Measurements from ENCODE around the gene ATP5PB. TPM values are rescaled to one million over a fixed set of nuclear protein-coding genes. Genes with fewer than 3 reads are reported as not detected.

ATP5PB gene
- total and polyA plus RNA-seq, 9 donors, result 274 to 368 (median 291) TPM

GRCh38 chr1:111444031-111444430 lies 5.2 kb upstream of the ATP5PB start:
- no peak overlapping the region for H3K4me3 ChIP-seq (ENCODE audit: low read length)
- H3K4me1 ChIP-seq (ENCODE audit: control insufficient read depth, insufficient read depth, low read length), result peaks cover 5% of the 10 kb centered on the region
- H3K27me3 ChIP-seq (ENCODE audit: control insufficient read depth, insufficient read depth, low read length), result no peaks in the 10 kb centered on the region
- peaks cover 61% of the 10 kb centered on the region for H3K36me3 ChIP-seq (ENCODE audit: control insufficient read depth, insufficient read depth, low read length)
- no peak overlapping the region for H3K27ac ChIP-seq (ENCODE audit: low read length)
- no peak for DNase-seq
- no peaks in the 10 kb centered on the region for H3K9me3 ChIP-seq (replicated peaks; ENCODE audit: control insufficient read depth, low read depth, low read length)
- WGBS (ENCODE audit: insufficient coverage), result 78% methylated on average over 1 of the region's 3 CpGs

- Histone ChIP-seq H3K36me3 (ENCODE audit: control insufficient read depth, insufficient read depth, low read length) (peaks cover 54% of the 10 kb centered on the region), H3K27me3 (ENCODE audit: control insufficient read depth, insufficient read depth, low read length) (no peaks in the 10 kb centered on the region), H3K27ac (ENCODE audit: low read length) (no peak overlapping the region), H3K9me3 (replicated peaks; ENCODE audit: control insufficient read depth, low read depth, low read length) (no peaks in the 10 kb centered on the region), H3K4me1 (ENCODE audit: control insufficient read depth, insufficient read depth, low read length) (peaks cover 10% of the 10 kb centered on the region), H3K4me3 (ENCODE audit: low read length) (no peak overlapping the region)
- DNase-seq, result no peak
- 89% methylated on average over 2 of the region's 4 CpGs for WGBS (ENCODE audit: insufficient coverage)
Measured at GRCh38 chr1:111446546-111446945, 2.7 kb upstream of the ATP5PB start.

DNA sequence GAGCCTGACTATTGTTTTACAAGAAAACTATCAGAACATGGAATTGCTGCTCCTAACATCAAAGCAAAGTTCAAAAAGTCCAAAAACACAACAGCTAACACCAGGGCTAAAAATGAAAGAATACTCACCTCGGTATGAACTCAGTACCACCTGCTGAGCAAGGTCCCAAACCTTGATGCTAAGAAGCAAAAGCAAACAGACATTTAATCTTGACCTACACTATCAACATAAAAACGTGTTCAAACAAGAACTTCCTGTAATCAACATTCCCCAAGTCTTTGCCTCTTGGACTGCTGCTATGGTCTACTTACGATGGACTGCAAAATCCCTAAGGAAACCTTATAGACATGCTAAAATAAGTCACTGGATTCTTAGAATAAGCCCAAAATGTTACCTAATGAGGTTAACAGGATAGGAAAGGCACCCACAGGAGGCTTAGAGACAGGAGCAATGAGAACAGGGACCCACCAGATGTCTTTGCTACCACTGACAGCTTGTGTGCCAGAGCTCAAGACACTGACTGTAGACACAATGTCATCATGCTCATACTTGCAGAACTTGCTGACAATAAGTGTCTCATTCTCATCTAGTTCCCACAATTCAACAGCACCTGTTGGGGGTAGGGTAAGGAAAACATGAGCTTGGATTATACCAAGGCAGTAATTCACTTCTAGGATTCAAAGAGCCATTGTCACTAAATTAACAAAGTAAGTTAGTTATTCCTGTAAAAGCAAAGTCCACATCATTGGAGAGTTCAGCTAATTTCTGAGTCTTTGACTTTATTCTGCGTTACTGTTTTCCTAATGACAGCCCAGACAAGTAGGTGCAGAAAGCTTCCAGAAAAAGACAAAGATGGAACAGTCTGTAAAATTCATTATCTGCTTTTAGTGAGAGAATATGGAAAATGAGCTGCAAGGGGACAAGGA lies 2.0 kb upstream of the ATP5PB start:
- DNase-seq, result peak; percentile 21
- Histone ChIP-seq H3K36me3 (ENCODE audit: control insufficient read depth, insufficient read depth, low read length) (peaks cover 47% of the 10 kb centered on the region), H3K9me3 (replicated peaks; ENCODE audit: control insufficient read depth, low read depth, low read length) (no peaks in the 10 kb centered on the region), H3K4me1 (ENCODE audit: control insufficient read depth, insufficient read depth, low read length) (peaks cover 10% of the 10 kb centered on the region), H3K27me3 (ENCODE audit: control insufficient read depth, insufficient read depth, low read length) (no peaks in the 10 kb centered on the region), H3K4me3 (ENCODE audit: low read length) (no peak overlapping the region), H3K27ac (ENCODE audit: low read length) (no peak overlapping the region)
- 81% methylated on average over 3 of the region's 4 CpGs for WGBS (ENCODE audit: insufficient coverage)

GRCh38 chr1:111448482-111448917 lies 764 bp upstream of the ATP5PB start:
- H3K4me1 ChIP-seq (ENCODE audit: control insufficient read depth, insufficient read depth, low read length), result peaks cover 10% of the 10 kb centered on the region

GRCh38 chr1:111449703-111450017 lies 396 bp downstream of the ATP5PB start:
- no peak for DNase-seq
- peak overlapping the region; percentile 92 for H3K27ac ChIP-seq (ENCODE audit: low read length)
- no peaks in the 10 kb centered on the region for H3K27me3 ChIP-seq (ENCODE audit: control insufficient read depth, insufficient read depth, low read length)
- H3K36me3 ChIP-seq (ENCODE audit: control insufficient read depth, insufficient read depth, low read length), result peaks cover 31% of the 10 kb centered on the region
- H3K9me3 ChIP-seq (replicated peaks; ENCODE audit: control insufficient read depth, low read depth, low read length), result no peaks in the 10 kb centered on the region
- H3K4me1 ChIP-seq (ENCODE audit: control insufficient read depth, insufficient read depth, low read length), result peaks cover 10% of the 10 kb centered on the region
- WGBS (ENCODE audit: insufficient coverage), result 0% methylated on average over 3 of the region's 8 CpGs
- peak overlapping the region; percentile 94 for H3K4me3 ChIP-seq (ENCODE audit: low read length)

More at GRCh38 chr1:111448482-111448917, 764 bp upstream of the ATP5PB start:
- no peak for DNase-seq
- H3K27me3 ChIP-seq (ENCODE audit: control insufficient read depth, insufficient read depth, low read length), result no peaks in the 10 kb centered on the region
- WGBS (ENCODE audit: insufficient coverage), result 0% methylated on average over 19 of the region's 25 CpGs
- peak overlapping the region; percentile 25 for H3K27ac ChIP-seq (ENCODE audit: low read length)
- no peaks in the 10 kb centered on the region for H3K9me3 ChIP-seq (replicated peaks; ENCODE audit: control insufficient read depth, low read depth, low read length)
- peak overlapping the region; percentile 94 for H3K4me3 ChIP-seq (ENCODE audit: low read length)
- H3K36me3 ChIP-seq (ENCODE audit: control insufficient read depth, insufficient read depth, low read length), result peaks cover 35% of the 10 kb centered on the region

GRCh38 chr1:111450185-111450584 lies 921 bp downstream of the ATP5PB start:
- no peak overlapping the region for H3K27ac ChIP-seq (ENCODE audit: low read length)
- H3K4me3 ChIP-seq (ENCODE audit: low read length), result peak overlapping the region; percentile 94
- peaks cover 29% of the 10 kb centered on the region for H3K36me3 ChIP-seq (ENCODE audit: control insufficient read depth, insufficient read depth, low read length)
- H3K4me1 ChIP-seq (ENCODE audit: control insufficient read depth, insufficient read depth, low read length), result peaks cover 10% of the 10 kb centered on the region
- WGBS (ENCODE audit: insufficient coverage), result no CpG with 5 or more reads among the region's 3 CpGs
- no peaks in the 10 kb centered on the region for H3K9me3 ChIP-seq (replicated peaks; ENCODE audit: control insufficient read depth, low read depth, low read length)
- DNase-seq, result no peak
- H3K27me3 ChIP-seq (ENCODE audit: control insufficient read depth, insufficient read depth, low read length), result no peaks in the 10 kb centered on the region

GRCh38 chr1:111452581-111452980 lies 3.3 kb downstream of the ATP5PB start:
- Histone ChIP-seq H3K36me3 (ENCODE audit: control insufficient read depth, insufficient read depth, low read length) (peaks cover 20% of the 10 kb centered on the region), H3K9me3 (replicated peaks; ENCODE audit: control insufficient read depth, low read depth, low read length) (no peaks in the 10 kb centered on the region), H3K27ac (ENCODE audit: low read length) (no peak overlapping the region), H3K4me1 (ENCODE audit: control insufficient read depth, insufficient read depth, low read length) (peaks cover 8% of the 10 kb centered on the region), H3K27me3 (ENCODE audit: control insufficient read depth, insufficient read depth, low read length) (no peaks in the 10 kb centered on the region), H3K4me3 (ENCODE audit: low read length) (no peak overlapping the region)
- DNase-seq, result no peak
- no CpG with 5 or more reads among the region's 3 CpGs for WGBS (ENCODE audit: insufficient coverage)

DNA sequence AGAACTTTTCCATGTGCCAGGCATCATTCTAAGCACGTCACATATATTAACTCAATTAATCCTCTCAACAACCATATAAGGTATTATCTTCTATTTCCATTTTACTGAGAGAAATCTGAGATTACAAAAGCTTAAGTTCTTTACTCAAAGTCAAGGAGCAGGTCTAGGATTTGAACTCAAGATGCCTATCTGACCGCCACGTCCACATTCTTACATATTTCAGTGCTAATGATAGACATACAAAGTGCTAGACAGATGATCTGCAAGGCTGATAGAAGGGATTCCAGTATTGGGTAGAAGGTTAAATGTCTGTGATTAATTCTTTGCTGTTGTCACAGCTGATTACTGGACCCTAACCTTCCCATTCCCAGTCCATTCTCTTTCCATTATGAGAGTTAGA lies 4.4 kb downstream of the ATP5PB start:
- peaks cover 5% of the 10 kb centered on the region for H3K4me1 ChIP-seq (ENCODE audit: control insufficient read depth, insufficient read depth, low read length)
- no CpG with 5 or more reads among the region's 3 CpGs for WGBS (ENCODE audit: insufficient coverage)

GRCh38 chr1:111454859-111455641 lies 5.8 kb downstream of the ATP5PB start:
- Histone ChIP-seq H3K9me3 (replicated peaks; ENCODE audit: control insufficient read depth, low read depth, low read length) (no peaks in the 10 kb centered on the region), H3K4me3 (ENCODE audit: low read length) (no peak overlapping the region), H3K27ac (ENCODE audit: low read length) (no peak overlapping the region), H3K36me3 (ENCODE audit: control insufficient read depth, insufficient read depth, low read length) (peaks cover 35% of the 10 kb centered on the region), H3K4me1 (ENCODE audit: control insufficient read depth, insufficient read depth, low read length) (peaks cover 5% of the 10 kb centered on the region), H3K27me3 (ENCODE audit: control insufficient read depth, insufficient read depth, low read length) (no peaks in the 10 kb centered on the region)
- no CpG with 5 or more reads among the region's 5 CpGs for WGBS (ENCODE audit: insufficient coverage)
- DNase-seq, result no peak

More for the DNA sequence above, 4.4 kb downstream of the ATP5PB start:
- Histone ChIP-seq H3K27me3 (ENCODE audit: control insufficient read depth, insufficient read depth, low read length) (no peaks in the 10 kb centered on the region), H3K9me3 (replicated peaks; ENCODE audit: control insufficient read depth, low read depth, low read length) (no peaks in the 10 kb centered on the region), H3K27ac (ENCODE audit: low read length) (no peak overlapping the region), H3K4me3 (ENCODE audit: low read length) (no peak overlapping the region), H3K36me3 (ENCODE audit: control insufficient read depth, insufficient read depth, low read length) (peaks cover 28% of the 10 kb centered on the region)
- no peak for DNase-seq

GRCh38 chr1:111455642-111456031 lies 6.4 kb downstream of the ATP5PB start:
- no peak overlapping the region for H3K4me3 ChIP-seq (ENCODE audit: low read length)
- H3K27ac ChIP-seq (ENCODE audit: low read length), result no peak overlapping the region
- peaks cover 2% of the 10 kb centered on the region for H3K4me1 ChIP-seq (ENCODE audit: control insufficient read depth, insufficient read depth, low read length)
- H3K36me3 ChIP-seq (ENCODE audit: control insufficient read depth, insufficient read depth, low read length), result peaks cover 35% of the 10 kb centered on the region
- no peak for DNase-seq
- no peaks in the 10 kb centered on the region for H3K9me3 ChIP-seq (replicated peaks; ENCODE audit: control insufficient read depth, low read depth, low read length)
- no CpG with 5 or more reads among the region's 3 CpGs for WGBS (ENCODE audit: insufficient coverage)
- no peaks in the 10 kb centered on the region for H3K27me3 ChIP-seq (ENCODE audit: control insufficient read depth, insufficient read depth, low read length)

Data from muscle of leg (tissue), 11 donors.